H1 (cell line): ENCODE results near the gene SH3RF3. TPM values are rescaled to one million over a fixed set of nuclear protein-coding genes. Genes with fewer than 3 reads are reported as not detected.

Experiments
- CHD7 ChIP-seq: fragments of 300-600 bp; sonication (generic); IDR thresholded peaks from 2 replicates; pipeline ENCODE4 v1.7.1; 2012; ENCODE audit warnings: low read length, moderate library complexity, mild to moderate bottlenecking, inconsistent platforms; ENCODE audit not compliant: insufficient replicate concordance
- FOSL1 ChIP-seq: IDR thresholded peaks from 2 replicates; pipeline ENCODE4 v1.6.1; 2011; ENCODE audit warnings: mild to moderate bottlenecking, low read depth, low read length, moderate library complexity; ENCODE audit not compliant: insufficient read depth
- RBBP5 ChIP-seq: IDR thresholded peaks from 2 replicates; pipeline ENCODE4 v1.7.1; 2012; ENCODE audit warnings: low read depth, mild to moderate bottlenecking, inconsistent platforms, low read length, moderate library complexity, borderline replicate concordance
- RFX5 ChIP-seq: IDR thresholded peaks from 2 replicates; pipeline ENCODE4 v1.6.1; 2011; ENCODE audit warnings: low read depth, low read length, improper control_type of control experiment, borderline replicate concordance
- RNF2 ChIP-seq: fragments of 200-900, 300-1000 bp; sonication (generic); IDR thresholded peaks from 2 replicates; pipeline ENCODE4 v1.7.1; 2016; ENCODE audit warnings: borderline replicate concordance, low read depth, mild to moderate bottlenecking, antibody characterized with exemption, low read length; ENCODE audit not compliant: poor library complexity, severe bottlenecking; ENCODE audit errors: missing control alignments
- SP2 ChIP-seq: IDR thresholded peaks from 2 replicates; pipeline ENCODE4 v1.6.1; 2012; ENCODE audit warnings: mild to moderate bottlenecking, low read length, inconsistent platforms
- TAF7 ChIP-seq: optimal IDR thresholded peaks from 2 replicates; pipeline ENCODE3; 2011; ENCODE audit warnings: low read depth, mild to moderate bottlenecking, inconsistent platforms, low read length, moderate library complexity, borderline replicate concordance
- polyA plus RNA-seq, 7 experiments: library from polyadenylated mRNA; depleted of rRNA in 3 of 7; stranded (reverse) in 5 of 7; unstranded in 2 of 7; fragments of >200 nt in 5 of 7; fragments of 200-250 nt in 2 of 7; gene quantifications; 1 replicate in 5 of 7; 2 replicates in 1 of 7; 4 replicates in 1 of 7; pipeline versions ENCODE4 v1.2.1 to v1.2.3, GENCODE V29; 2011 to 2013; ENCODE audit warnings: missing spikeins in 2 of 7, mixed read lengths in 2 of 7
- total RNA-seq: library from RNA; stranded (reverse); fragmentation: NEBNext Ultra II Directional; extraction: Animal tissue kit (Norgen Biotek cat#: 25700); gene quantifications from 2 replicates; pipeline ENCODE4 v1.2.1, GENCODE V29; 2021

SH3RF3 gene
- total and polyA plus RNA-seq, 2 of the 8 experiments (the other 6 are each of a cell fraction or from before 2014, with no cell fraction given), result 0.11 to 0.65 TPM

GRCh38 chr2:109371481-109372170 lies 242.6 kb downstream of the SH3RF3 start (continued):
- TF ChIP-seq CHD7, result no peak
- no peak for TF ChIP-seq RBBP5
- no peak for TF ChIP-seq RFX5
- no peak for TF ChIP-seq FOSL1
- no peak for TF ChIP-seq RNF2
- TF ChIP-seq TAF7, result no peak
- TF ChIP-seq SP2, result no peak
